MM.1S (cell line): ENCODE data around the gene LIAS.

Experiments used
- DNase-seq: peaks from one replicate; pipeline ENCODE4 v3.0.0-alpha.2; 2015
- H2AFZ ChIP-seq: fragments of 300-600 bp; sonication (generic); 2 replicates; pipeline ENCODE4 v1.6.0; 2016; ENCODE audit warnings: antibody characterized with exemption, low read length
- H3F3A ChIP-seq: fragments of 300-600 bp; sonication (generic); 2 replicates; pipeline ENCODE4 v1.6.1; 2016; ENCODE audit warnings: mild to moderate bottlenecking, antibody characterized with exemption, low read length, moderate library complexity, mixed read lengths; ENCODE audit not compliant: insufficient read depth
- H3K27ac ChIP-seq: fragments of 300-600 bp; sonication (generic); 2 replicates; pipeline ENCODE4 v1.5.1; 2016; ENCODE audit warnings: mild to moderate bottlenecking, low read length
- H3K27me3 ChIP-seq: fragments of 300-600 bp; sonication (generic); replicated peaks from 2 replicates; pipeline ENCODE4 v1.6.0; 2016; ENCODE audit warnings: low read length; ENCODE audit not compliant: insufficient read depth
- H3K36me3 ChIP-seq: fragments of 300-600 bp; sonication (generic); replicated peaks from 2 replicates; pipeline ENCODE4 v1.6.1; 2016; ENCODE audit warnings: mild to moderate bottlenecking, low read length, mixed read lengths; ENCODE audit not compliant: insufficient read depth
- H3K4me1 ChIP-seq: fragments of 300-600 bp; sonication (generic); 2 replicates; pipeline ENCODE4 v1.6.1; 2016; ENCODE audit warnings: low read length, mixed read lengths
- H3K4me2 ChIP-seq: fragments of 300-600 bp; sonication (generic); 2 replicates; pipeline ENCODE4 v1.6.0; 2016; ENCODE audit warnings: low read depth, low read length
- H3K4me3 ChIP-seq: fragments of 300-600 bp; sonication (generic); 2 replicates; pipeline ENCODE4 v1.5.1; 2016; ENCODE audit warnings: low read length, mixed read lengths
- H3K79me2 ChIP-seq: fragments of 300-600 bp; sonication (generic); 2 replicates; pipeline ENCODE4 v1.6.1; 2016; ENCODE audit warnings: mixed run types, low read length, mixed read lengths
- H3K9ac ChIP-seq: fragments of 300-600 bp; sonication (generic); 2 replicates; pipeline ENCODE4 v1.6.1; 2016; ENCODE audit warnings: low read length, mixed read lengths
- H3K9me2 ChIP-seq: fragments of 300-600 bp; sonication (generic); replicated peaks from 2 replicates; pipeline ENCODE4 v1.6.1; 2016; ENCODE audit warnings: mild to moderate bottlenecking, low read length, mixed read lengths; ENCODE audit not compliant: insufficient read depth
- H3K9me3 ChIP-seq: fragments of 300-600 bp; sonication (generic); replicated peaks from 2 replicates; pipeline ENCODE4 v1.6.1; 2016; ENCODE audit warnings: mild to moderate bottlenecking, low read length, mixed read lengths; ENCODE audit not compliant: insufficient read depth
- H4K20me1 ChIP-seq: fragments of 300-600 bp; sonication (generic); 2 replicates; pipeline ENCODE4 v1.6.1; 2016; ENCODE audit warnings: mild to moderate bottlenecking, low read length, moderate library complexity, mixed read lengths; ENCODE audit not compliant: insufficient read depth
- EZH2 ChIP-seq: fragments of 300-600 bp; sonication (generic); optimal IDR thresholded peaks from 2 replicates; pipeline ENCODE3; 2017; ENCODE audit warnings: low read depth, mild to moderate bottlenecking, antibody characterized with exemption, low read length, mixed read lengths
- EZH2phosphoT487 ChIP-seq: fragments of 300-600 bp; sonication (generic); IDR thresholded peaks from 2 replicates; pipeline ENCODE4 v1.6.1; 2018; ENCODE audit warnings: antibody characterized with exemption, low read length
- TF ChIP-seq, protein P1 (sequence below): fragments of 300-600 bp; sonication (generic); IDR thresholded peaks from 2 replicates; pipeline ENCODE4 v1.5.1; 2016; ENCODE audit warnings: antibody characterized with exemption, low read length, mixed read lengths

LIAS gene

DNA sequence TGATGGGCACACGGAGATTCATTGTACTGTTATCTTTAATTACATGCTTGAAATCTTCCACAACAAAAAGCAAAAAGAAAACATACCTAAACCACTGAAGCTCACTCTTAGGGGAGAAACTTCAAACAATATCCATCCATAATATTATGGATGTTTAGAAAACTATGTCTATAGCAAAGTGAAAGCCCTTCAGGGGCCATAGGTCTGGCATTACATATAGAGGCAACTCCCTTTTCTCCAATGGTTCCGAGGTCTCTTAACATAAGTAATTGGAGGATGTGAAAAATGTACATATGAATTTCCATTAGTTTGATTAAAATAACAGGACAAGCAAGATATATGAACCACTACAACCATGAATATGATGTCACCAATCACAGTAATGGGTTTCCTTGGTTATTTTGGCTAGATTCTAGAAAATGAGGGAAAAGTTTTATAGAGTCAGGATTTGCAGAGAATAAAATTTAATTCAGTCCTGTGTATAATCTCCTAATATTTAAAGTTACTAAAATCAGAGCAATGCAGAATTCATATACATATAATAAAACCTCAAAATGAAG is 57.6 kb downstream of the LIAS start:
- Histone ChIP-seq H3K36me3 (no peaks in the 10 kb centered on the region), H3K4me2 (no peak overlapping the region), H3K27ac (no peak overlapping the region)

DNA sequence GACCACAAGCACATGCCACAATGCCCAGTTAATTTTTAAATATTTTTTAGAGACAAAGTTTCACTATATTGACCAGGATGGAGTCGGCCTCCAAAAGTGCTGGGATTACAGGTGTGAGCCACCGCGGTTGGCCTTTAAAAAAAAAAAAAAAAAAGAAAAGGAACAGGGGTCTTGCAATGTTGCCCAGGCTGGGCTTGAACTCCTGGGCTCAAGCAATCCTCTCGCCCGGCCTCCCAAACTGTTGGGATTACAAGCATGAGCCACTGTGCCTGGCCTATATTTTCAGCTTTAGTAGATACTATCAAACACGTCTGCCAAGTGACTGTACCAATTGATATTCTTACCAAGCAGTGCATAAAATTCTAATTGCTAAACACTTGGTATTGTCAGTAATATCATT is 59.6 kb downstream of the LIAS start:
- no peaks in the 10 kb centered on the region for H3K79me2 ChIP-seq
- no peaks in the 10 kb centered on the region for H3F3A ChIP-seq
- H3K27me3 ChIP-seq, result no peaks in the 10 kb centered on the region
- no peak for DNase-seq
- TF ChIP-seq EZH2 (no peak), EZH2phosphoT487 (no peak)
- TF ChIP-seq, protein P1, sequence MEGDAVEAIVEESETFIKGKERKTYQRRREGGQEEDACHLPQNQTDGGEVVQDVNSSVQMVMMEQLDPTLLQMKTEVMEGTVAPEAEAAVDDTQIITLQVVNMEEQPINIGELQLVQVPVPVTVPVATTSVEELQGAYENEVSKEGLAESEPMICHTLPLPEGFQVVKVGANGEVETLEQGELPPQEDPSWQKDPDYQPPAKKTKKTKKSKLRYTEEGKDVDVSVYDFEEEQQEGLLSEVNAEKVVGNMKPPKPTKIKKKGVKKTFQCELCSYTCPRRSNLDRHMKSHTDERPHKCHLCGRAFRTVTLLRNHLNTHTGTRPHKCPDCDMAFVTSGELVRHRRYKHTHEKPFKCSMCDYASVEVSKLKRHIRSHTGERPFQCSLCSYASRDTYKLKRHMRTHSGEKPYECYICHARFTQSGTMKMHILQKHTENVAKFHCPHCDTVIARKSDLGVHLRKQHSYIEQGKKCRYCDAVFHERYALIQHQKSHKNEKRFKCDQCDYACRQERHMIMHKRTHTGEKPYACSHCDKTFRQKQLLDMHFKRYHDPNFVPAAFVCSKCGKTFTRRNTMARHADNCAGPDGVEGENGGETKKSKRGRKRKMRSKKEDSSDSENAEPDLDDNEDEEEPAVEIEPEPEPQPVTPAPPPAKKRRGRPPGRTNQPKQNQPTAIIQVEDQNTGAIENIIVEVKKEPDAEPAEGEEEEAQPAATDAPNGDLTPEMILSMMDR, result no peak
- H3K9ac ChIP-seq, result no peak overlapping the region
- no peak overlapping the region for H2AFZ ChIP-seq
- H3K9me3 ChIP-seq, result no peaks in the 10 kb centered on the region
- no peaks in the 10 kb centered on the region for H3K36me3 ChIP-seq
- no peak overlapping the region for H3K4me3 ChIP-seq
- H3K27ac ChIP-seq, result no peak overlapping the region
- H4K20me1 ChIP-seq, result no peaks in the 10 kb centered on the region
- H3K4me2 ChIP-seq, result no peak overlapping the region
- no peaks in the 10 kb centered on the region for H3K9me2 ChIP-seq
- no peaks in the 10 kb centered on the region for H3K4me1 ChIP-seq

More for the DNA sequence above, 57.6 kb downstream of the LIAS start:
- H3K4me3 ChIP-seq, result no peak overlapping the region
- H3F3A ChIP-seq, result no peaks in the 10 kb centered on the region
- TF ChIP-seq EZH2phosphoT487 (no peak), EZH2 (no peak)
- TF ChIP-seq, protein P1, result no peak
- no peaks in the 10 kb centered on the region for H3K9me2 ChIP-seq
- no peak for DNase-seq
- no peaks in the 10 kb centered on the region for H4K20me1 ChIP-seq
- no peak overlapping the region for H3K9ac ChIP-seq
- H3K9me3 ChIP-seq, result no peaks in the 10 kb centered on the region
- no peaks in the 10 kb centered on the region for H3K79me2 ChIP-seq
- H3K4me1 ChIP-seq, result no peaks in the 10 kb centered on the region
- H3K27me3 ChIP-seq, result no peaks in the 10 kb centered on the region
- no peak overlapping the region for H2AFZ ChIP-seq

DNA sequence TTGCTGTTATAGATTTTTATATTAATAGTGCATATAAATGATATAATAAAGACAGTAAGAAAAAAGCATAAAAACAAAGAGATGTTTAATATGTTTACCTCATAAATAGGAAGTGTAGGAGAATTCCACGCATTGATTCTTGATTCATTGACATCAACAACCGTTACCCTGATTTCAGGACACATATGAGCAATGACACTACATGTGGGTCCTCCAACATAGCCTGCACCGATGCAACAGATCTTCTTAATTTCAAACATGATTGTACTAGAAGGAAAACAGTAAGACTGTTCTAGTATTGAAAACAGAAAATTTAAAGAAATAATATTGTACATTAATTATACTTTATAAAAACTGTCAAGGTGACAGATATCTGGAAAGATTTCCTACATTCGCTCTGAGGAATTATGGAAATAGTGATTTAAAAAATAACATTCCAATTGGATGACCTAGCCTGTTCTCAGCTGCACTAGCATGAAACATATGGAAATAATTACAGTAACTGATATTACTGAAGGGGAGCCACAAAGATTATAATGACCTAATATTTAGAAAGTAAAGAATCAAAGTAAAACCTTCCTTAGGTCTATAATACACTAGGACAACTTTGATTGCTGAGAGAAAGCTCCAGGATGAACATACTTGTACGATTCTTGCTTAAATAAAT is 62.5 kb downstream of the LIAS start:
- no peak for DNase-seq

More for the DNA sequence above, 62.5 kb downstream of the LIAS start:
- Histone ChIP-seq H3K27me3 (no peaks in the 10 kb centered on the region), H3K9ac (no peak overlapping the region), H3K4me3 (no peak overlapping the region), H4K20me1 (no peaks in the 10 kb centered on the region), H3F3A (no peaks in the 10 kb centered on the region), H3K9me3 (no peaks in the 10 kb centered on the region), H3K4me2 (no peak overlapping the region), H3K36me3 (no peaks in the 10 kb centered on the region), H3K79me2 (peaks cover 12% of the 10 kb centered on the region; the same call in 1 of the 2 replicates), H3K9me2 (no peaks in the 10 kb centered on the region), H3K4me1 (no peaks in the 10 kb centered on the region), H2AFZ (no peak overlapping the region), H3K27ac (no peak overlapping the region)
- no peak for TF ChIP-seq EZH2
- TF ChIP-seq, protein P1, result no peak
- no peak for TF ChIP-seq EZH2phosphoT487
